Islet precursor cell (in vitro differentiated cells): ENCODE measurements around the gene ARHGEF37.
"Not testable (repeated sequence)": the region's sequence is repeated elsewhere in the genome, so short reads cannot be mapped to it uniquely, and the experiment has no call there.

ENCODE experiments used
- DNase-seq: peaks from one replicate; pipeline ENCODE4 v3.0.0-alpha.2; 2018

The ARHGEF37 gene

DNA sequence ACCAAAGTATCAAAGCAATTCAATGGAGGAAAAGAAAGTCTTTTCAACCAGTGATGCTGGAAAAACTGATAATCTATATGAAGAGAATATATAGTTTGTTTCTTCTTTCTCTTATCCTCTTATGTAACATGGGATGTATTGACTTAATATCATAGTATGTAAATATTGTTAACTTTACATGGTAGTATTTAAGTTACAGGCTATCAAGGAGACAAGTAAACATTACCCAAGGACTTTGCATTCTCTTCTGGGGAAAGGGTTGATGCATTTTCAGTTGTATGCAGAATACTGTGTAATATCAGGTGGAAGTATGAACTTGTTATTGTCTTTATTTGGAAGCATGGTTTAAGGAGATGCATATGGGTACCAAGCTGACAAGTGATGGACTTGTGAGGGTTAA lies 9.1 kb upstream of the ARHGEF37 start:
- DNase-seq = no peak

- DNase-seq = no peak
These were observed 8.6 kb upstream of the ARHGEF37 start for GRCh38 chr5:149572576-149573231.

GRCh38 chr5:149575131-149575530 lies 6.2 kb upstream of the ARHGEF37 start:
- no peak for DNase-seq

DNA sequence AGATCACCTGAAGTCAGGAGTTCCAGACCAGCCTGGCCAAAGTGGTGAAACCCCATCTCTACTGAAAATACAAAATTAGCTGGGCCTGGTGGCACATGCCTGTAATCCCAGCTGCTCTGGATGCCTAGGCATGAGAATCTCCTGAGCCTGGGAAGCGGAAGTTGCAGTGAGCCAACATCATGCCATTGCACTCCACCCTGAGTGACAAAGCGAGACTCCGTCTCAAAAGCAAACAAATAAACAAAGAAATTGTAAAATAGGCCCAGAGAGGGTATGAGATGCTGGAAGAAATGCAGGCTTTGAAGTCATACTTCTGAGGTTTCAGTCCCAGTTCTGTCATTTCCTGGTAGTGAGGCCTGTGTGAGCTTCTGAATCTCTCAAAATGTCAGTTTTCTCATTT lies 5.3 kb upstream of the ARHGEF37 start:
- no peak for DNase-seq

- no peak for DNase-seq
These were observed 2.4 kb upstream of the ARHGEF37 start for GRCh38 chr5:149578896-149579295.

- DNase-seq = no peak
These were observed 498 bp upstream of the ARHGEF37 start for GRCh38 chr5:149580808-149581191.

DNA sequence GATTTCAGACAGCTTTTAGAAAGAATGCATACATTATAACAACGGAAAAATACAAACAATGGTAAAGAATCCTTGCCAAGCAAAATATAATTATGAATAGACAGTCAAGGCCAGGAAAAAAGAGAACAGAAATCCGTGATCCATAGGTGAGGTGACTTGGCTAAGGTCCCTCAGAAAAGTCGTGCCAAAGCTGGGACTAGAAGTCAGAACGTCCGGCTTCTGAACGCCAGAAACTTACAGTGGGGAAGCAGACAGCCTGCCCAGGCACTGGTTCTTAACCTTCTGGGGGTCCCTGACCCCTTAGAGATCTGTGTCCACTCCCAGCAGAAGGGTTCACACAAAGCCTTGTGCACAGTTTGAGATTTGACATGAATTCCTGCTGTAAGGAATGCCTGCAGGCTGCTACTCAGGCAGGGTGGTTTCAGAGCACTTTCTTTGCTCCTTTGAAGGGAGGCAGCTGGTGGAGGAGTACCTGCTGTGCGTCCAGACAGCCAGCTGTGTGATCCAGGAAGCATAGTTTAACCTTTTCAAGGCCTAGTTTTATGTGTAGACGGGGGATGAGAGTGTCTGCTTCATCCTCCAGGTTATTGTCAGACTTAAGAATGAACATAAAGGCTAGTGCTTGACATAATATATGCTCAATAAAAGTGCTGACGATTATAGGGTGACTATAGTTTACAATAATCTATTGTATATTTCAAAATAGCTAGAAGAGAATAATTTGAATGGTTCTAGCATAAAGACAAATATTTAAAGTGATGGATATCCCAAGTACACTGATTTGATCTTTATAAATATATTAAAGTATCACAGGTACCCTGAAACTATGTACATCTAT lies 852 bp downstream of the ARHGEF37 start:
- DNase-seq = peak; percentile 78

- no peak for DNase-seq
These were observed 2.1 kb downstream of the ARHGEF37 start for GRCh38 chr5:149583394-149583793.

DNA sequence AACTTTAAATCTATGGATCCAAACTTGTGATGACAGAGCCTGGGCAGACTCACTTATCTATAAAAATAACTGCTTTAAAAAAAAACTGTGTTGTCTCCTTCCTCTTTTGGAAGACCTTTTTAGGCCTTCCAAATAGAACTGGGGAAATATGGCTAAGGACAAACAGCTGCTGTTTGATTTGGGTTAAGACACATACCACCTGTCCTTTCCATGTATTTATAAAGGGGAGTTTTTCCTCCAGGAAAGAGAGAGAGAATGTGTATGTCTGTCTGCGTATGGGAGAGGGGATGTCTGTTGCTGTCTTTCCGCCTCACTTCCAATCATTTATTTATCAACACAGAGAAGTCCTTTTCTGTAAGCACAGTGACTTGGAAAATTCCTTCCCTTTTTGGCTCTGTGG lies 2.8 kb downstream of the ARHGEF37 start:
- no peak for DNase-seq

- no peak for DNase-seq
These were observed 4.6 kb downstream of the ARHGEF37 start for GRCh38 chr5:149585910-149586309.

DNA sequence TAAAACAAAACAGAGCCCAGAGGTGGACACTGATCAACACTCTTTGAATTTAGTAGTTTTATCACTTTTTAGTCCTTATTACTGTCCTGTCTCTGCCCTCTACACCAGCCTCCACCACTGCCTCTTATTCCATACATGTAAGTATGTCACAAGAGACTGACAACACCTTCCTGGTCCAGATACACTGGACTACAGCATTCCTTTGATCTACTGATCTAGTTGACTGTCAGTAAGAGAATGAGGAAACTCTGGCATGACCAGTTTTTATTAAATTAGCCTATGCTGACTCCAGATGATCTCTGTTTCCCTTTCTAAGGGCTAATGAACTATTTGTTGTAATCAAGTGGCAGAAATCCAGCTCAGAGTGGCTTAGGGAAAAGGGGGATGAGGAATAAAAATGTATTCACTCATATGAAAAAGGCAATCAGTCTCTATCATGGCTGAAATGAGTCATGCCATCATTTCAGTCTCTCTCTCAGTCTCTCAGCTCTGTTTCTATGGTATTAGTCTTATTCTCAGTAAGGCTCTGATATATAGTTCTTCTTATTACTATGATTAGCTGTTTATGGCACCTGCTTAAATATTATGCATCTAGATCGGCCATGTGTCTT lies 5.5 kb downstream of the ARHGEF37 start:
- DNase-seq = no peak

- no peak for DNase-seq
These were observed 7.6 kb downstream of the ARHGEF37 start for GRCh38 chr5:149588936-149589335.

DNA sequence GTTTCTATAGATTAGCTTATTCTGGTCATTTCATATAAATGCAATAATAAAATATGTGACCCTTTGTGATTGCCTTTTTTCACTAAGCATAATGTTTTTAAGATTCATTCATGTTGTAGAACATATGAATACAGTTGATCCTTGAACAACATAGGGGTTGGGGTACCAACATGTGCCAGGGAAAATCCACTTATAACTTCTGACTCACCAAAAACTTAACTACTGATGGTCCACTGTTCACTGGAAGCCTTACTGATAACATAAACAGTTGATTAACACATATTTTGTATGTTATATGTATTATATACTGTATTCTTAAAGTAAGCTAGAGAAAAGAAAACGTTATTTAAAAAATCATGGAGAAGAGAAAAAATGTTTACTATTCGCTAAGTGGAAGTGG lies 12.1 kb downstream of the ARHGEF37 start:
- DNase-seq = no peak

GRCh38 chr5:149594206-149594895 lies 13.1 kb downstream of the ARHGEF37 start:
- no peak for DNase-seq

- DNase-seq = not testable (repeated sequence)
These were observed 13.8 kb downstream of the ARHGEF37 start for GRCh38 chr5:149595105-149595504.

DNA sequence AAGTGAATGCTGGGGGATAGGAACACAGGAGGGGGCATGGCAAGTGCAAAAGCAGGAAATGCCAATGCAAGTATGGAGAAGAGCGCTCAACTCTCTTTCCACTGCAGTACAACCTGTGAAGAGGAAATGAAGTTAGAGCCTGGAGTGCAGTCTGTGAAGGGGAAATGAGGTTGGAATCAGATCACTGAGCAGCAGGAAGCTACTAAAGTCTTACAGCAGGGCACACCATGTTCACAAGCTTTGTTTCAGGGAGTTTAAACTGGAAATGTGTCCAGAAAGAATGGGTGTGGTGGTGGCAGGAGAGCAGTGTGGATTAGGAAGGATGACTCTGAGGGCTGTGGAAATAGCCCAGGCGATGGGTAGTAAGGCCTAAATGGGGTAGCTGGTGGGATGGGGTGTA lies 15.4 kb downstream of the ARHGEF37 start:
- no peak for DNase-seq

DNA sequence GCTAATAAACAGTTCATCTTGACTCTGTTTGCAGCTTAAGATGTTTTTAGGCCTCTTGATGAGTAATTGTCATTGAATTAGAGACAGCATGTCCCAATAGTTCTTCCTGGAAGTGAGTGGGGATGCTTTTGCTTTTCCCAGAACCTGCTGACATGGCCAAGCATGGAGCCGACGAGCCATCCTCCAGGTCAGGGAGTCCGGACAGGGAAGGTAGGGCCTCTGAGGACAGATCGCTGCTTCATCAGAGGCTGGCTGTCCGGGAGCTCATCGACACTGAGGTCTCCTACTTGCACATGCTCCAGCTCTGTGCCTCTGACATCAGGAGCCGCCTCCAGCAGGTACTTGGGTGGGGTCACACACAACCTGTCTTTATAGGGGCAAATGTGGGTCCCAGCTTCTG lies 16.3 kb downstream of the ARHGEF37 start:
- DNase-seq = no peak

GRCh38 chr5:149598234-149598633 lies 16.9 kb downstream of the ARHGEF37 start:
- DNase-seq = not testable (repeated sequence)

GRCh38 chr5:149598966-149599365 lies 17.7 kb downstream of the ARHGEF37 start:
- no peak for DNase-seq

DNA sequence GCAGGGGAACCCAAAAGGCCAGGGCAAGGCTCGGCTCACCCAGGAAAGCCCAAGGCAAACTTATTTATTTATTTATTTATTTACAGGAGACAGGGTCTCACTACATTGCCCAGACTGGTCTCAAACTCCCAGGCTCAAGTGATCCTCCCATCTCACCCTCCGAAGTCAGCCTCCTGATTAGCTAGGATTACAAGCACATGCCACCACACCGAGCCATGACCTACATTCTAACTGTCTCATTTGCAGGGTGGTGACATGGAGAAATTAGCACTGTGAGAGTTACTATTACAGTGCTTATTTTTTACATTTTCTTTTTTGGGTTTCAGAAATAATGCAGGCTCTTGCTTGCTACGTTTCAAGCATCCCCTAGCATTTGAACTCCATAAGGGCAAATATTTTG lies 18.1 kb downstream of the ARHGEF37 start:
- no peak for DNase-seq

- no peak for DNase-seq
These were observed 19.6 kb downstream of the ARHGEF37 start for GRCh38 chr5:149600932-149601331.

- DNase-seq = no peak
These were observed 21.9 kb downstream of the ARHGEF37 start for GRCh38 chr5:149603210-149603609.

DNA sequence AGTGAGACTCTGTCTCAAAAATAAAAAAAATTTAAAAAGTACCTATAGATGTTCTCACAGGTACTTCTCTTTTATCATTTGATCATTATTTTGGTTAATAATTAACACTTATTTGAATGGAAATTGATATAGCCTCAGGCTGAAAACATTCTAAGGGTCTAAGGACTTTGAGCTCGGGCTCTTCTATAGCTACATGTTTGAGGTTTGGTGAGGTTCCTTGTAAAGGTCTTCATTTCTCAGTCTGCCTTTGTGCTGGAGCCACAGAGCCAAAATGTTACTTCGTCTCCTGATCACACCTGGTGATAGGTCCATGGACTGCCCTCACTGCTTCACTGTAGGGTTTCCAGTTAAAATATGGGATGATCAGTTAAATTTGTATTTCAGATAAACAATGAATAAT lies 22.6 kb downstream of the ARHGEF37 start:
- no peak for DNase-seq

GRCh38 chr5:149604321-149604720 lies 23.0 kb downstream of the ARHGEF37 start:
- DNase-seq = no peak
